ENCODE data around the gene L1TD1. TPM values are rescaled to one million over a fixed set of nuclear protein-coding genes. Genes with fewer than 3 reads are reported as not detected.
"Not testable (repeated sequence)": the region's sequence is repeated elsewhere in the genome, so short reads cannot be mapped to it uniquely, and the experiment has no call there.

L1TD1 gene
- total and polyA plus RNA-seq, 2 of the 13 experiments (the other 11 are each of a cell fraction or from before 2014, with no cell fraction given) = not detected

GRCh38 chr1:62218604-62219003 is 24.0 kb downstream of the L1TD1 start (continued):
- TF ChIP-seq ZNF142 (CRISPR knock-in tag; IDR thresholded peaks at IDR 0.05) = no peak
- TF ChIP-seq GPN1 (CRISPR knock-in tag; IDR thresholded peaks at IDR 0.05; ENCODE audit: borderline replicate concordance) = no peak
- no peak for TF ChIP-seq ZNF609 (CRISPR knock-in tag; IDR thresholded peaks at IDR 0.05; ENCODE audit: borderline replicate concordance)
- TF ChIP-seq ZSCAN22 (CRISPR knock-in tag; IDR thresholded peaks at IDR 0.05) = no peak
- TF ChIP-seq ZNF550 (CRISPR knock-in tag; IDR thresholded peaks at IDR 0.05; ENCODE audit: borderline replicate concordance) = no peak
- no peak for TF ChIP-seq IRX3 (CRISPR knock-in tag; IDR thresholded peaks at IDR 0.05; ENCODE audit: borderline replicate concordance, low read depth)
- TF ChIP-seq ZXDC (CRISPR knock-in tag; IDR thresholded peaks at IDR 0.05) = no peak
- no peak for TF ChIP-seq ZNF556 (CRISPR knock-in tag; IDR thresholded peaks at IDR 0.05; ENCODE audit: borderline replicate concordance)

DNA sequence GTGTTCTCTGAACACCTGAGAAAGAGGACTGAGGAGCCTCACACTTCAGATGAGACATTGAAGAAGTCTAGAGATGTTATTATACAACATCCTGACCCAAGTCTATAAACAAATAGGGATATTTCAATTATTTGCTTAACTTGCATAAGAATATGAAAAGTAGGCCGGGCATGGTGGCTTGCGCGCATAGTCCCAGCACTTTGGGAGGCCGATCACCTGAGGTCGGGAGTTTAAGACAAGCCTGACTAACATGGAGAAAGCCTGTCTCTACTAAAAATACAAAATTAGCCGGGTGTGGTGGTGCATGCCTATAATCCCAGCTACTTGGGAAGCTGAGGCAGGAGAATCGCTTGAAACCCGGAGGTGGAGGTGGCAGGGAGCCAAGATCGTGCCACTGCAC is 25.8 kb downstream of the L1TD1 start:
- H2AFZ ChIP-seq (ENCODE audit: low read length); H4K20me1 ChIP-seq (ENCODE audit: insufficient read depth, low read length); H3K9ac ChIP-seq (ENCODE audit: insufficient read depth, low read depth, low read length); DNase-seq (ENCODE audit: low spot score); POLR2A ChIA-PET; H3K4me1 ChIP-seq (ENCODE audit: insufficient read depth, low read length); BruUV-seq (replicated peaks); H3K27ac ChIP-seq (ENCODE audit: extremely low read length, insufficient read depth, low read length); FAIRE-seq; intact Hi-C loops (cut with micrococcal nuclease; ENCODE audit: unreplicated experiment); H3K79me2 ChIP-seq (ENCODE audit: insufficient read depth, low read length); H3K36me3 ChIP-seq (replicated peaks in 1 of 2; ENCODE audit: control insufficient read depth in 1 of 2, insufficient read depth in 2 of 2, low read length in 2 of 2); CTCF ChIA-PET (ENCODE audit: low intra/inter-chr PET ratio, low total read pairs); H3K4me3 ChIP-seq (replicated peaks in 1 of 3; ENCODE audit: insufficient read depth in 1 of 3, low read depth in 2 of 3, low read length in 3 of 3); H3K9me3 ChIP-seq (ENCODE audit: low read length); H3K4me2 ChIP-seq (ENCODE audit: low read depth, low read length); in situ Hi-C loops (cut with HindIII; ENCODE audit: extremely low pct_ligation_motif_present, low pct_unique_long_range_greater_than_20kb); H3K27me3 ChIP-seq (ENCODE audit: control insufficient read depth in 1 of 2, insufficient read depth in 2 of 2, low read length in 2 of 2); ATAC-seq: not testable (repeated sequence)
- WGBS (ENCODE audit: low lambda C conversion rate) = 49% methylated on average over 9 of the region's 9 CpGs
